Stimulated activated CD4-positive, alpha-beta T cell treated with anti-CD3 and anti-CD28 coated beads, TNF-alpha, amount 100 ng/mL, for 48 hours (primary cell): ENCODE data around the gene CTSD.

Experiments
- DNase-seq, 3 donors: peaks; one replicate each; pipeline ENCODE4 v3.0.0-alpha.2; 2020; ENCODE audit warnings: low read depth in 3 of 3

CTSD gene

DNA sequence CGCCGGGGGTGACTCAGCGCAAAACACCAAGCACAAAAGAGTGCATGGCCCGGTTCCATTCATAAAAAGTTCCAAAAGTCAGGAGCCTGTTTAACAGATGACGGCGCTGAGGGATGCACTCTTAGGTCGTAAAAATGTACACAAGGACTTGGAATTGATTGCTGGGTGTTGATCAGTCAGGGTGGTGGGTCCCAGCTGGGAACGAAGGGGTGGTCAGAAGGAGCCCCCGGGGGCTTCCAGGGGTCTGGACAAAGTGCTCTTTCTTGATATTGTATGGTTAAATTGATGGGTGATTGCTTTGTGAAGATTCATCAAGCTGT lies 34.1 kb downstream of the CTSD start:
- DNase-seq: no peak

DNA sequence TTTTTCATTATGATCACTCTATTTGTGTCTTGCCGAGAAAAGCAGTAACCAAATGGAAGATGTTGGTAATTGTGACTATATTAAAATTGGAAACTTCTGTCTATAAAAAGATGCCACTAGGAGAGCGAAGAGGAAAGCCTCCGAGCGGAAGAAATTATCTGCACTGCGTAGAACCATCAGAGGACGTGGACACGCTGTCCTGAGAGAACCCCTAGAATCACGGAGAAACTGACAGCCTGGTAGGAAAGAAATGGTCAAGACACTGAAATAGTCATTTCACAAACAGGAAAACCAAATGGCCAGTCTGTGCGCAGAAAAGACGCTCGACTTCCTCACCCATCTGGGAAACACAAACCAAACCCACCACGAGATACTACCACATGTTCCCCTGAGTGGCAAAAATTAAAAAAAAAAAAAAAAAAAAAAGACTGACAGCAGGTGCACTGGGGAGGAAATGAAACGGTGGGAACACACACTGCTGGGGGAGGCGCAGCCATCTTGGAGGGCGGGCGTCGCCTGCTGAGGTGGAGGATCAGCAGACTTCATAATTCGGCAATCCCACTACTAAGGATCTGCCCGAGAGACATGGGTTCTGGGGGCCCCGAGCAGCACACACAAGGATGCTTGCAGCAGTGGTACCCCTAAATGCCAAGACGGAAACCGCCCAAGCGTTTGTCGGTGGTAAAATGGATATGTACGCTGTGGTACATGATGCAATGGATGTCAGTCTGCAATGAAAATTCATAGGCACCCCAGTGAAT lies 34.6 kb downstream of the CTSD start:
- DNase-seq: no peak

DNA sequence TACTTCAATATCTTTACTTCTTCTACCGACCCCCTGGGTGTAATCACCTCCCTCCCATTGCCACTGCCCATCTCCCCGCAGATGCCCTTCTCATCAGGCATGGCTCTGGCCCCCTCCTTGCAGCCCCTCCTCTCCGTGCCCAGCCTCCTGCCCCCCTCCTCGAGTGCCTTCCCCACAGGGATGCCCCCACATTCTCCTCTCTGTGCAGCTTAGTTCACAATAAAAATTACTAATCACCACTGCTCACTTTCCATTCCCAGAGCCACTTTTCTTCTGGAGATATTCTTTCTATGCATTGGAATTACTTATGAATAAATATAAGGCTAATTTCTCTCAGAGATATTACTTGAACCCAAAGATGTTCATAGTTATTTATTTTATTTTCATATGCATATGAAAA lies 35.4 kb downstream of the CTSD start:
- no peak for DNase-seq

DNA sequence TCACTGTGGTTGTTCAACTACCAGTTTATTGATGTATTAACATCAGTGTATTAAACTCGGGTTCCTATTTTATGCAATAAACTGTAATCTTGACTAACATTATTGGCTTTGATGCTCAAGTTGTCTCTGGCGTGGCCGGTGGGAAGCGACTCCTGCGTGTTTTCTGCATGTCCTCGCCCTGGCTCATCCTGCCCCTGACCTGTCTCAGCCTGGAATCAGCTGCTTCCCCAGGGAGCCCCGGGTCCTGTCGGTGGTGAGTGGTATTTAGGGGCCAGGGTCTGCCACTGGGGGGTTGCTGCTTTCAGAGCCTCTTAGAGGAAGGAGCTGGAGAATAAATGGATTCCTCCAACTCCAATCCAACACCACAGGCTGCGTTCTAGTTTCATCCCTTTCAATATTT lies 35.9 kb downstream of the CTSD start:
- no peak for DNase-seq

DNA sequence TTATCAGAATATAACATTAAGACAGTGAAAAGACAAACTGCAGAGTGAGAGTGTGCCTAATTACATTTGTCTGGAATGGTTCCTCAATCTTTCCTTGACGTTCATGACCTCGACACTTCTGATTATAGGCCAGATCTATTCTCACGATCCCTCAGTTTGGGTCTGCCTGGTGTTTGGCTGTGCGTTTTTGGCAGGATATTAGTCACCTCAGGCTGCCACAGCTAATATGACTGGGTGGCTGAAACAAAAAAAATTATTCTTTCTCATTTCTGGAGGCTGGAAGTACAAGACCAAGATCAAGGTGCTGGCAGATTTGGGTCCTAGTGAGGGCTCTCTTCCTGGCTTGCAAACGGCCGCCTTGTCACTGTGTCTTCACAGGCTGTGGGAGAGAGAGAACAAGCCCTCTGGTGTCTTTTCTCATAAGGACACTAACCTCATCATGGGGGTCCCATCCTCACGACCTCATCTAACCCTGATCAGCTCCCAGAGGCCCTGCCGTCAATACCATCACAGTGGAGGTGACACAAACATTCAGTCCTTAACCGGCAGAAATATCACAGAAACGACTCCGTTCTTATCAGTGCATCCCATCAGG lies 36.5 kb downstream of the CTSD start:
- DNase-seq: no peak

DNA sequence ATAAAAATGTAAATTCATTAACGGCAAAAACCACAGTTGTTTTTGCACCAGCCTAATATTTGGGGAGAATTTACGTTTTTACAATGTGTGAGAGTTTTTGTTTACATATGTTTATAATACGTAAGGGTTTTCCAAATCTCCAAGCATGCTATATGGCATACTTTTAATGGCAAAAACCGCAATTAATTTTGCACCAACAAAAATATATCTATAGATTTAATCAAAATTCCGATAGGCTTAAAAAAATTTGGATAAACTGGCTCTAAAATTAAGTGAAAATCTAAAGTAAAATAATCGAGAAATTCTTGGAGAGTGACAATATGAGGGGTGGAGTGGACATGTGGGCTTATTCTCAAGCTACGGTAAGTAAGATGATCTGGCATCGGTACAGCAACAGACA lies 43.9 kb downstream of the CTSD start:
- no peak for DNase-seq

DNA sequence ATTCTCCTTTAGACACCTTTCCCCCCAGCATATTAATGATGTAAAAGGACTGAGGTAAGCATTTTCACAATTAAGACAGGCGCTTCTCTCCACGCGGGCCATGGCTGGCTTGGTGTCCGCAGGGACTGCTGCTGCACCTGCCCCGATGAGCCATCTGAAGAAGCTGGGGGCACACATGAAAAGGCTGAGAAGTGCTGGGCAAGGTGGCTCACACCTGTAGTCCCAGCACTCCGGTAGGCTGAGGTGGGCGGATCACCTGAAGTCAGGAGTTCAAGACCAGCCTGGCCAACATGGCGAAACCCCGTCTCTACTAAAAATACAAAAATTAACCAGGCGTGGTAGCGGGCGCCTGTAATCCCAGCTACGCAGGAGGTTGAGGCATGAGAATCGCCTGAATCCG lies 45.4 kb downstream of the CTSD start:
- no peak for DNase-seq

DNA sequence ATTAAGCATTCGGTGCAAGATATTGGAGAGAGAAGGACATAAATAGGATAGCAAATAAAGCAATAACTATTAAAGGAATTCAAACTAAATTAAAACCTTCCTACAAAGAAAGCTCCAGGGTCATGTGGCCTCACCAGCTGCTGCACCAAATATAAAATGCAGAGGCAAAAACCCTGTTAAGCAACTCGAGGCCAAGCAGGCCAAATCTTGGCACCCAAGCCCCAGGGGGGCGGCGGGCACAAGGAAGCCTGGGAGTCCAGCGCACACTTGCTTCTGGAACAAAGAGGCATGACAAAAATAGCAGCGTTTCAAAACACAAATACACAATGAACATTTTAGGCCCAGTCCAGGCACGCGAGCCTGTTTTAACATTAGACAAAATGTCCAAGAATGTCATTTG lies 46.0 kb downstream of the CTSD start:
- no peak for DNase-seq

DNA sequence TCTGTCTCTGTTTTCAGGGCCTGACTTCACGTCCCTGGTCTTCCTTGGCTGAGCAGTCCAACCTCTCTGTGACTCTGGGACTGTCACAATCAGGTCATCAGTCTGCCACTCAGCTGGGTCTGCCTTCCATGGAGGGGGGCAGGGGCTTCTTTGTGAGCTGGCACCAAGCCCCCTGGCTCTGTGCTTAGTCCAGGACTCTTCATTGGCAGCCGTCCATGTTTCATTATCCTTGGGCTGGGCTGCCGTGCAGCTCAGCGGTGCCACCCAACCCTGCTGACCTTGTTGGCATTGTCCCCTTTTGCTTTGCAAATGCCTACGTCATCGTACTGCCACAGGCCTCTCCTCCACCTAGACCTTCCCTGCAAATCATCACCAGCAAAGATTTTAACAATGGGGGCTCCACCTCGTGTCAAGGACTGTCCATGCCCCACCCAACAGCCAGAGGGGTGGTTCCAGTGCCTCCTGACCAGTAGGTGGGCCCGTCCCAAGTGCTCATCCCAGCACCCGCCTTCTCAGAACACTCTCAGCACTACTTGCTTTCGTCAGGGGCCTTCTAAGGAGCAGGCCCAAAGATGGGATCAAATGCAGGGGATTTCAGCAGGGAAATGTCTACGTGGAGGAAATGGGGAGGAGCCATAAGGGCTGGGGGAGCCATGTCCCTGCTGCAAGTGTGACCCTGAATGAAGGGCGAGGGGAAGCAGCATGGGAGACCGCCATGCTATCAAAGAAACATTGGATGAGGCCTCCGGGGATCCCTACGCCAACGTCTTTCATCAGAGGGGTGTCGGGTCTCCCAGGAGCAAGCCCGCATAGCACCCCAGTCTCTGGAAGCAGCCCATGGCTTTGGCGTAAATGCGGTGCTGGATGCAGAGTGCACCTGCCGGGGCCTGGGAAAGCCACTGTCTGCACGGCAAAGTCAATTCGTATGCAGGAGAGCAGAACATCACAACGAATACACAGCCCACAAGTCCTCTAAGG lies 48.5 kb downstream of the CTSD start:
- DNase-seq: no peak

DNA sequence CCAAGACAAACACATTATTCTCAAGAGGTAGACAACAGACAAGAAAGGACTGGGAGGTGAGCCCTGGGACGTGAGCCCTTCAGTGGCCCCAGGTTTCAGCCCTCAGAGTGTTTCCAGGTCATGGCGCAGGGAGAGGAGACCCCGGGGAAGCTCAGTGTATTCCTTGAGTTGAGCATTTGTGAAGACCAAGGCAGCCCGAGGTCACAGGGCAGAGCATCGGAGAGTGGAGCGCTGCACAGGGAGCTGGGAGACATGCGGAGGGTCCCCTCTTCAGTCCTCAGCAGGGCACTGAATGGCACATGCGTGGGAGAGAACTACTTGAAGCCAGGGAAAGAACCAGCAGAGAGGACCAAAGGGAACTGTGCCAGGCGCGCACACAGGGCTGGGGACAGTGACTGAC lies 55.0 kb downstream of the CTSD start:
- no peak for DNase-seq

DNA sequence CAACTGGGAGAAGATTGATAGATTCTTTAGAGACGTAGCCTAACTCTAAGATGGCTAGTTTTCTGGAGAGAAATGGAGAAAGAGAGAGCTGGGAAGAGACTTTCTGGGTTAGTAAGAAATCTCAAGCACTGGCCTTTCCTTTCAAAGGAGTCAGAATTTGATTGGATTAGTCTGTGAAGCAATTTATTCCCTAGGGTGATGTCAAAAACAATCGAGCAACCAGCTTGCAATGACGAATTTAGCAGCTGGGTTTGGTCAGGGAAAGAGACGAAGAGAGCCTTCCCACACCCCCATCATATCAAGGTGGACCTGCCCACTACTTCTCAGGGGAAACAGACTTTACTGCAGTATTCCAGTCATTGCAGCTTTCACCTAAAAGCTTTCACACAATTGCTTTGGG lies 56.0 kb downstream of the CTSD start:
- no peak for DNase-seq

DNA sequence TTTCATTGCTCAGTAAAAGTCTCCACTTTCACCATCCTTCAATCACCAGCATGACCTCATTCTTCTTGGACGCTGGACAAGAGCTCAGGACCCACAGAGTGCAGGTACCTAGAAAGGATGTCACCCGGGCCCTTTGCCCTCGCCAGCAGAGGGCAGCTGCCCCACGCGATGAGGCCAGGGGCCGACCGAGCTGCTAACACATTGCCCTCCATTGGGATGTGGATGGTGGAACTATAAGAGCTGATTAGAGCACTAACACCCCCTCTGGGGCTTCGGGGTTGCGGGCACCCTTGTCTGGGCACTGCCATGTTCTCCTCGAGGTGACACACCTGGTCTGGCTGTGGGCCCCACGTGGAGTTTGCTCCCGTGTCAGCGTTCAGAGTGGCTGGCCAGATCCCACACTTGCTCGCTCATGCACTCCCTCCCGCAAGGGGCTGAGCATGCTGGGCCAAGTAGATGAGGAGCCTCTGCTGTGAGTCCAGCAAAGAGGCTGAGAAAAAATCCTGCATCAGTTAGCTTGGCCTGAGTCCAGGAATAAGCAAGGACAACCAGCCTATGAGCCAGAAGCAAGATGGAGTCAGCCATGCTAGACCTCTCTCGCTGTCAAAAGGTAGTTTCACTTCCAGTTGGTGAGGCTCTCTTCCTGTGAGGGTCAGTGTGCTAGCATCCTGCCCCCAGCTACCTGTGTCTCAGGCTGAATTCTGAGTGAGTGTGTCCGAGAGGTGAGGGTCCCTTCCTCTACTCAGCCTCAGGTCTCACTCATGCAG lies 56.9 kb downstream of the CTSD start:
- DNase-seq: no peak

DNA sequence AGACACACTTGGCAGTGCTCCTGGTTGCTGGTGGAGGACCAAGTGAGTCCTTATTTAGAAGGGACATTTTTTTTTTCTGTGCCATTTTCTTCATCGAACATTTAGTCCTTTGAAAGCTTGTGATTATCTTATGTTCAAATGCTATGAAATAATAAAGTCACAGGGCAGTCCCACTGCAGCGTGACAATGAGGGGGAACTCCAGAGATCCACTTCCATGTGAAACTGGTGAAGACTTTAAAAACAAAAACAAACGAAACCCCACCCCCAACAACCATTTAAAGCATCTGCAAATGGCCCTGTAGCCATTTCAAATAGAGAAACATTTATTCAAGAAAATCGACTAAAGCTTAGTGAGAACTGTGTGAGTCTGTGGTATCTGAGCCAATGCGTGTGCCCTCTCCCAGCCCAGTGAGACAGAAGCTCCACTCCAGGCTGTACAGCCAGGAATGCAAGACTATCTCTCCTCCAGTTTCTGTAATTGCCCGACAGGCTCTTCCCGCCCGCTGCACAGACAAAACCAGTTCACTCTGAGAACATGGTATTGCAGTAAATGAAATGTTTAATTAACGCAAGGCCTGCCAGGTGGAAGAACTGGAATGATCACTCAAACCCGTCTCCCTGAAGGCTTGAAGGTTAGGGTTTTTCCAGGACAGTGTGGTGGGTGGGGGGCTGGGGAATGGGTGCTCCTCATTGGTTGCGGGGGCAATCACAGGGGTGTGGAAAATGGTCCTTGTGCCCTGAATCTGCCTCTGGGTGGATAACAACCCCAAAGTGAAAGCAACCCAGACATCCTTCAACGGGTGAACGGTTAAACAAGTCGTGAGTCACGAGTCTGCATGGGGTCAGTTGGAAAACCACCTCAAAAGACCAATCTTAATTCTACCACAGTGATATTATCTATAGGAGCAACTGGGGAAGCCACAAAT lies 58.3 kb downstream of the CTSD start:
- DNase-seq: no peak

DNA sequence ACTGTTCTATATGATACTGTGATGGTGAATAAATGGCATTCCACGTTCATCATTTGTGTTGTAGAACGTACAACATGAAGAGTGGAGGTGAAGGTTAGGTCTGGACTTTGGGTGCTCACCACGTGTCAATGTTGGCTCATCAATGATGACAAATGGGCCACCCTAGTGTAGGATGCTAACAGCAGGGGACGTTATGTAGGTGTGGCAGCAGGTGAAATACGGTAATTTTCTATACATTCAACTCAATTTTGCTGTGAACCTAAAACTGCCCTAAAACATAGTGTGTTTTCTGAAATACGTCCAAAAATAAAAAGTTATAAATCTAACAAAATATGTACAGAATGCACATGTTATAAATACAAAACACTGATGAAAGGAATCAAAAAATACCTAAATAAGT lies 60.6 kb downstream of the CTSD start:
- DNase-seq: no peak
